Measurements from ENCODE around the gene IER2.
A peak's percentile ranks its signal among the peaks of the same experiment; 100 is the strongest.
"Not testable (repeated sequence)": the region's sequence is repeated elsewhere in the genome, so short reads cannot be mapped to it uniquely, and the experiment has no call there.

IER2 gene

GRCh38 chr19:13146763-13147563 lies 3.2 kb upstream of the IER2 start:
- WGBS, 2 experiments, result 88 to 89% methylated on average over 12 to 16 of the region's 16 CpGs
- H3K4me3 ChIP-seq (ENCODE audit: insufficient read depth, low read depth, low read length), result no peak overlapping the region
- H3K27ac ChIP-seq (ENCODE audit: insufficient read depth, low read depth, low read length, poor library complexity, severe bottlenecking), result no peak overlapping the region
- no peaks in the 10 kb centered on the region for H3K36me3 ChIP-seq (ENCODE audit: control insufficient read depth, insufficient read depth, low read length)
- no peaks in the 10 kb centered on the region for H3K27me3 ChIP-seq (ENCODE audit: control insufficient read depth, insufficient read depth, low read length, poor library complexity, severe bottlenecking)
- no peaks in the 10 kb centered on the region for H3K4me1 ChIP-seq (ENCODE audit: control insufficient read depth, insufficient read depth, low read length)
- no peaks in the 10 kb centered on the region for H3K9me3 ChIP-seq (ENCODE audit: control insufficient read depth, low read length)

- 63 to 65% methylated on average over 17 of the region's 17 CpGs for WGBS, 2 experiments
- not testable (repeated sequence) for H3K4me1 ChIP-seq (ENCODE audit: control insufficient read depth, insufficient read depth, low read length); H3K9me3 ChIP-seq (ENCODE audit: control insufficient read depth, low read length); H3K36me3 ChIP-seq (ENCODE audit: control insufficient read depth, insufficient read depth, low read length); H3K27me3 ChIP-seq (ENCODE audit: control insufficient read depth, insufficient read depth, low read length, poor library complexity, severe bottlenecking); H3K27ac ChIP-seq (ENCODE audit: insufficient read depth, low read depth, low read length, poor library complexity, severe bottlenecking)
- peak overlapping the region; percentile 89 for H3K4me3 ChIP-seq (ENCODE audit: insufficient read depth, low read depth, low read length)
Observed at GRCh38 chr19:13149173-13149627, 1.0 kb upstream of the IER2 start.

- no peak overlapping the region for H3K27ac ChIP-seq (ENCODE audit: insufficient read depth, low read depth, low read length, poor library complexity, severe bottlenecking)
Observed at GRCh38 chr19:13149628-13150186, 504 bp upstream of the IER2 start.

GRCh38 chr19:13150931-13151604 lies 857 bp downstream of the IER2 start:
- Histone ChIP-seq H3K27ac (ENCODE audit: insufficient read depth, low read depth, low read length, poor library complexity, severe bottlenecking) (peak overlapping the region; percentile 85), H3K9me3 (ENCODE audit: control insufficient read depth, low read length) (no peaks in the 10 kb centered on the region), H3K4me3 (ENCODE audit: insufficient read depth, low read depth, low read length) (peak overlapping the region; percentile 89), H3K36me3 (ENCODE audit: control insufficient read depth, insufficient read depth, low read length) (no peaks in the 10 kb centered on the region), H3K4me1 (ENCODE audit: control insufficient read depth, insufficient read depth, low read length) (peaks cover 6% of the 10 kb centered on the region), H3K27me3 (ENCODE audit: control insufficient read depth, insufficient read depth, low read length, poor library complexity, severe bottlenecking) (no peaks in the 10 kb centered on the region)
- 0 to 1% methylated on average over 34 of the region's 34 CpGs for WGBS, 2 experiments

More at GRCh38 chr19:13149628-13150186, 504 bp upstream of the IER2 start:
- Histone ChIP-seq H3K4me3 (ENCODE audit: insufficient read depth, low read depth, low read length) (peak overlapping the region; percentile 89), H3K4me1 (ENCODE audit: control insufficient read depth, insufficient read depth, low read length) (peaks cover under 1% of the 10 kb centered on the region), H3K9me3 (ENCODE audit: control insufficient read depth, low read length) (no peaks in the 10 kb centered on the region), H3K27me3 (ENCODE audit: control insufficient read depth, insufficient read depth, low read length, poor library complexity, severe bottlenecking) (no peaks in the 10 kb centered on the region), H3K36me3 (ENCODE audit: control insufficient read depth, insufficient read depth, low read length) (no peaks in the 10 kb centered on the region)
- WGBS, 2 experiments, result 1% methylated on average over 46 of the region's 46 CpGs

GRCh38 chr19:13151605-13152355 lies 1.6 kb downstream of the IER2 start:
- Histone ChIP-seq H3K4me3 (ENCODE audit: insufficient read depth, low read depth, low read length) (peak overlapping the region; percentile 89), H3K9me3 (ENCODE audit: control insufficient read depth, low read length) (no peaks in the 10 kb centered on the region)
- 0% methylated on average over 71 of the region's 71 CpGs for WGBS, 2 experiments

GRCh38 chr19:13152356-13152973 lies 2.3 kb downstream of the IER2 start:
- Histone ChIP-seq H3K9me3 (ENCODE audit: control insufficient read depth, low read length) (no peaks in the 10 kb centered on the region), H3K4me3 (ENCODE audit: insufficient read depth, low read depth, low read length) (peak overlapping the region; percentile 84), H3K27me3 (ENCODE audit: control insufficient read depth, insufficient read depth, low read length, poor library complexity, severe bottlenecking) (no peaks in the 10 kb centered on the region), H3K4me1 (ENCODE audit: control insufficient read depth, insufficient read depth, low read length) (peaks cover 6% of the 10 kb centered on the region), H3K27ac (ENCODE audit: insufficient read depth, low read depth, low read length, poor library complexity, severe bottlenecking) (peak overlapping the region; percentile 97), H3K36me3 (ENCODE audit: control insufficient read depth, insufficient read depth, low read length) (no peaks in the 10 kb centered on the region)
- WGBS, 2 experiments, result 0 to 1% methylated on average over 25 of the region's 25 CpGs

More at GRCh38 chr19:13151605-13152355, 1.6 kb downstream of the IER2 start:
- Histone ChIP-seq H3K36me3 (ENCODE audit: control insufficient read depth, insufficient read depth, low read length) (no peaks in the 10 kb centered on the region), H3K4me1 (ENCODE audit: control insufficient read depth, insufficient read depth, low read length) (peaks cover 6% of the 10 kb centered on the region), H3K27me3 (ENCODE audit: control insufficient read depth, insufficient read depth, low read length, poor library complexity, severe bottlenecking) (no peaks in the 10 kb centered on the region), H3K27ac (ENCODE audit: insufficient read depth, low read depth, low read length, poor library complexity, severe bottlenecking) (peak overlapping the region; percentile 97)

GRCh38 chr19:13152974-13153568 lies 2.9 kb downstream of the IER2 start:
- no peaks in the 10 kb centered on the region for H3K36me3 ChIP-seq (ENCODE audit: control insufficient read depth, insufficient read depth, low read length)
- peaks cover 6% of the 10 kb centered on the region for H3K4me1 ChIP-seq (ENCODE audit: control insufficient read depth, insufficient read depth, low read length)
- peak overlapping the region; percentile 84 for H3K4me3 ChIP-seq (ENCODE audit: insufficient read depth, low read depth, low read length)
- 0% methylated on average over 59 of the region's 59 CpGs for WGBS, 2 experiments
- H3K27me3 ChIP-seq (ENCODE audit: control insufficient read depth, insufficient read depth, low read length, poor library complexity, severe bottlenecking), result no peaks in the 10 kb centered on the region
- no peaks in the 10 kb centered on the region for H3K9me3 ChIP-seq (ENCODE audit: control insufficient read depth, low read length)
- peak overlapping the region; percentile 97 for H3K27ac ChIP-seq (ENCODE audit: insufficient read depth, low read depth, low read length, poor library complexity, severe bottlenecking)

- Histone ChIP-seq H3K27ac (ENCODE audit: insufficient read depth, low read depth, low read length, poor library complexity, severe bottlenecking) (peak overlapping the region; percentile 97), H3K36me3 (ENCODE audit: control insufficient read depth, insufficient read depth, low read length) (no peaks in the 10 kb centered on the region), H3K4me3 (ENCODE audit: insufficient read depth, low read depth, low read length) (peak overlapping the region; percentile 84), H3K9me3 (ENCODE audit: control insufficient read depth, low read length) (no peaks in the 10 kb centered on the region), H3K27me3 (ENCODE audit: control insufficient read depth, insufficient read depth, low read length, poor library complexity, severe bottlenecking) (no peaks in the 10 kb centered on the region), H3K4me1 (ENCODE audit: control insufficient read depth, insufficient read depth, low read length) (peaks cover 6% of the 10 kb centered on the region)
- WGBS, 2 experiments, result 0 to 1% methylated on average over 69 of the region's 69 CpGs
Observed at GRCh38 chr19:13153569-13154240, 3.5 kb downstream of the IER2 start.

GRCh38 chr19:13154241-13154778 lies 4.1 kb downstream of the IER2 start:
- H3K4me3 ChIP-seq (ENCODE audit: insufficient read depth, low read depth, low read length), result peak overlapping the region; percentile 84
- H3K9me3 ChIP-seq (ENCODE audit: control insufficient read depth, low read length), result no peaks in the 10 kb centered on the region
- peaks cover 6% of the 10 kb centered on the region for H3K4me1 ChIP-seq (ENCODE audit: control insufficient read depth, insufficient read depth, low read length)
- H3K36me3 ChIP-seq (ENCODE audit: control insufficient read depth, insufficient read depth, low read length), result no peaks in the 10 kb centered on the region
- H3K27me3 ChIP-seq (ENCODE audit: control insufficient read depth, insufficient read depth, low read length, poor library complexity, severe bottlenecking), result no peaks in the 10 kb centered on the region
- WGBS, 2 experiments, result 1% methylated on average over 21 of the region's 21 CpGs
- peak overlapping the region; percentile 86 for H3K27ac ChIP-seq (ENCODE audit: insufficient read depth, low read depth, low read length, poor library complexity, severe bottlenecking)

All from ectodermal cell (in vitro differentiated cells).